Esophagus muscularis mucosa (tissue), 3 donors: ENCODE measurements around the gene C1orf185.

Experiments used
- POLR2AphosphoS5 ChIP-seq, 2 donors: sonication (generic); formaldehyde crosslinking; IDR thresholded peaks; one replicate each; pipeline ENCODE4 v1.6.1; 2017; ENCODE audit warnings: antibody characterized with exemption in 2 of 2
- TF ChIP-seq, protein P1 (sequence below), 3 experiments: fragments of 200-600 bp in 2 of 3; fragments of 450-650 bp in 1 of 3; sonication (generic) in 2 of 3; IDR thresholded peaks; one replicate each; pipeline ENCODE4 v1.5.1; 2017 to 2019; ENCODE audit warnings: antibody characterized with exemption in 3 of 3, mild to moderate bottlenecking in 2 of 3, moderate library complexity in 1 of 3

DNA sequence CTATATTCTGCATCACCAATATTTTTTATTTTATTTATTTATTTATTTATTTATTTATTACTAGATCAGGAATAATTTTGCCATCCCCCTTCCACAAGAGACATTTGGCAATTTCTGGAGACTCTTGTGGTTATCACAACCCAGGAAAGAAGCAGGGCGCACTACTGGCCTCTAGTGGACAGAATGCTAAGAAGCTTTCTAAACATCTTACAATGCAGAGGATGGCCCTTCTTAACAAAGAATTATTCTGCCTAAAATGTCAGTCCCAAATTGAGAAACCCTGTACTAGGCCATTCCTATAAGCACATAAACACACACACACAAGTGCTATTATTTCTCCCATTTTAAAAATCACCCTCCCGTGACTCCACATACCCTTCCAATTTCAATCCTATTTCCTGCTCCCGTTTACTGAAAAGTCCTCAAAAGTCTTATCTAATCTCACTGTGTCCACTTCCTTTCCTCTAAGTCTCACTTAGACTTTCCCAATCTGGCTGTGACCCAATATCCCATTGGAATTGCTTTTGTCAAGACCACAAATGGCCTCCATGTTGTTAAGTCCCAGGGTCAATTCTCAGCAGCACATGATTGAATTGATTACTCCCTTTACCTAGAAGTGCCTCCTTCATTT is 90.3 kb downstream of the C1orf185 start:
- TF ChIP-seq, protein P1, sequence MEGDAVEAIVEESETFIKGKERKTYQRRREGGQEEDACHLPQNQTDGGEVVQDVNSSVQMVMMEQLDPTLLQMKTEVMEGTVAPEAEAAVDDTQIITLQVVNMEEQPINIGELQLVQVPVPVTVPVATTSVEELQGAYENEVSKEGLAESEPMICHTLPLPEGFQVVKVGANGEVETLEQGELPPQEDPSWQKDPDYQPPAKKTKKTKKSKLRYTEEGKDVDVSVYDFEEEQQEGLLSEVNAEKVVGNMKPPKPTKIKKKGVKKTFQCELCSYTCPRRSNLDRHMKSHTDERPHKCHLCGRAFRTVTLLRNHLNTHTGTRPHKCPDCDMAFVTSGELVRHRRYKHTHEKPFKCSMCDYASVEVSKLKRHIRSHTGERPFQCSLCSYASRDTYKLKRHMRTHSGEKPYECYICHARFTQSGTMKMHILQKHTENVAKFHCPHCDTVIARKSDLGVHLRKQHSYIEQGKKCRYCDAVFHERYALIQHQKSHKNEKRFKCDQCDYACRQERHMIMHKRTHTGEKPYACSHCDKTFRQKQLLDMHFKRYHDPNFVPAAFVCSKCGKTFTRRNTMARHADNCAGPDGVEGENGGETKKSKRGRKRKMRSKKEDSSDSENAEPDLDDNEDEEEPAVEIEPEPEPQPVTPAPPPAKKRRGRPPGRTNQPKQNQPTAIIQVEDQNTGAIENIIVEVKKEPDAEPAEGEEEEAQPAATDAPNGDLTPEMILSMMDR (IDR thresholded peaks at IDR 0.05), result peak; percentile 61 to 86 (median 75)
- TF ChIP-seq POLR2AphosphoS5 (IDR thresholded peaks at IDR 0.05), result no peak
